AG09309 (cell line): Measurements from ENCODE around the gene ELF3.

Experiments used
- DNase-seq: peaks from one replicate; pipeline ENCODE4 v3.0.0-alpha.2; 2010; ENCODE audit warnings: low read depth
- H3K4me3 ChIP-seq: 2 replicates; pipeline ENCODE4 v1.5.1; 2011; ENCODE audit warnings: mild to moderate bottlenecking, low read depth, low read length, moderate library complexity; ENCODE audit not compliant: control insufficient read depth
- TF ChIP-seq, protein P1 (sequence below): IDR thresholded peaks from 2 replicates; pipeline ENCODE4 v1.5.1; 2011; ENCODE audit warnings: mild to moderate bottlenecking, low read depth, low read length, inconsistent platforms; ENCODE audit not compliant: insufficient read depth, control insufficient read depth; ENCODE audit errors: missing control alignments

ELF3 gene

DNA sequence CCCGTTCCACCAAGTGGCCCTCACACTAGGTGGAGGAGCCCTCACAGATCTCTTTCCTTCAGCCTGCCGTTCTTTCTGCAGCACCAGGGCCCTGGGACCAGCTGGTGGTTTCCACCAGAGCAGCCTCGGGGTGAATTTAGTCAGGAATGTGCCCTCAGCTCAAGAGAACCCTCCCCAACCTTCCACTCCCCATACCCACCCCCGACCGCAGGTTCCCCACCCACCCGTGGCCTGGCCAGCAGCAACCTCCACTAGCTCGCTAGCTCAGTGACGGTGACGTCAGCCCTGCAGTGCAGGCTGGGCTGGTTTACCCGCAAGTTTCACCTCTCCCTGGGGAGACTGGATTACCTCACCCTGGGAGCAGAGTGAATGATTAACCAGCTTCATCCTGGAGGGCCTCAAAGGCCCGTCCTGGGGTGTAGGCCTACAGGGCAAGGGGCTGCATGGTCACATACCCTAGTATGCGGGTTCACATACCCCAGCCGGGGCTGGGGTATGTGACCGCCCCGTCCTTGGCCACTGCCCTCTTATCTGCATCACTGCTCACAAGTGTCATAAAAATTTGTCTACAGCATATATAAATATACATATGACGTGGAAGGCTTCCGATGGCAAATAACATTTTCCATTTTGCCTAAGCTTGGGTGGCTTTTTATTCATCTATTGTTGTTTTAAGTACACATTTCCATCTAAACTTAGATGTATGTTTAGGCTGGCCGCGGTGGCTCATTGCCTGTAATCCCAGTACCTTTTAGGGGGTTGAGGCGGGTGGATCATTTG, 24.5 kb downstream of the ELF3 start:
- TF ChIP-seq, protein P1, sequence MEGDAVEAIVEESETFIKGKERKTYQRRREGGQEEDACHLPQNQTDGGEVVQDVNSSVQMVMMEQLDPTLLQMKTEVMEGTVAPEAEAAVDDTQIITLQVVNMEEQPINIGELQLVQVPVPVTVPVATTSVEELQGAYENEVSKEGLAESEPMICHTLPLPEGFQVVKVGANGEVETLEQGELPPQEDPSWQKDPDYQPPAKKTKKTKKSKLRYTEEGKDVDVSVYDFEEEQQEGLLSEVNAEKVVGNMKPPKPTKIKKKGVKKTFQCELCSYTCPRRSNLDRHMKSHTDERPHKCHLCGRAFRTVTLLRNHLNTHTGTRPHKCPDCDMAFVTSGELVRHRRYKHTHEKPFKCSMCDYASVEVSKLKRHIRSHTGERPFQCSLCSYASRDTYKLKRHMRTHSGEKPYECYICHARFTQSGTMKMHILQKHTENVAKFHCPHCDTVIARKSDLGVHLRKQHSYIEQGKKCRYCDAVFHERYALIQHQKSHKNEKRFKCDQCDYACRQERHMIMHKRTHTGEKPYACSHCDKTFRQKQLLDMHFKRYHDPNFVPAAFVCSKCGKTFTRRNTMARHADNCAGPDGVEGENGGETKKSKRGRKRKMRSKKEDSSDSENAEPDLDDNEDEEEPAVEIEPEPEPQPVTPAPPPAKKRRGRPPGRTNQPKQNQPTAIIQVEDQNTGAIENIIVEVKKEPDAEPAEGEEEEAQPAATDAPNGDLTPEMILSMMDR, result no peak
- DNase-seq, result peak; percentile 92
- no peak overlapping the region for H3K4me3 ChIP-seq

DNA sequence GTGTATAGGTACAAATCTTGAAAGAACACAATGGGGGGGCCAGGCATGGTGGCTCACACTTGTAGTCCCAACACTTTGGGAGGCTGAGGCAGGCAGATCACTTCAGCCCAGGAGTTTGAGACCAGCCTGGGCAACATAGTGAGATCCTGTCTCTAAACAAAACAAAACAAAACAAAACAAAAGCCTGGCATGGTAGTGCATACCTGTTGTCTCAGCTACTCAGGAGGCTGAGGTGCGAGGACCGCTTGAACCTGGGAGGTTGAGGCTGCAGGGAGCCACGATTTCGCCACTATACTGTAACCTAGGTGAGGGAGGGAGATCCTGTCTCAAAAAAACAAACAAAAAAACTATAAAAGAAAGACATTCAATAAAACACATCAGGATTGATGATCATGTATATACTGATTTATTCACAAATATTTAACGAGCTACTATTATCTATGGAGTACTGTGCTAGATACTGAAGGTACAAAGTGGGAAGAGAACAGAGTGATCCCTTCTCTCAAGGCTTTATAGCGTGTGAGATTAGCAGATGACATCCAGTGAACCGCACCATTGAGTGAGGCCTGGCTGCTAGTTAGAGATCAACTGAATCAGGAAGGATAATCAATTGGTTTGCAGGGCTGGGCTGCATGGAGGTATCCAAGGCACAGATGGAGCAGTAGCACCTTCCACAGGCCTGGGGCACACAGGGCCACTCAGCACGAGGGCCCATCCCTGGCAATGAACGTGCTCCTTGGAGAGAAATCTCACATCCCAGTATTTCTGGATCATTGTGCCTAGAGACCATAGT, 26.4 kb downstream of the ELF3 start:
- no peak overlapping the region for H3K4me3 ChIP-seq
- no peak for DNase-seq
- TF ChIP-seq, protein P1, result no peak

DNA sequence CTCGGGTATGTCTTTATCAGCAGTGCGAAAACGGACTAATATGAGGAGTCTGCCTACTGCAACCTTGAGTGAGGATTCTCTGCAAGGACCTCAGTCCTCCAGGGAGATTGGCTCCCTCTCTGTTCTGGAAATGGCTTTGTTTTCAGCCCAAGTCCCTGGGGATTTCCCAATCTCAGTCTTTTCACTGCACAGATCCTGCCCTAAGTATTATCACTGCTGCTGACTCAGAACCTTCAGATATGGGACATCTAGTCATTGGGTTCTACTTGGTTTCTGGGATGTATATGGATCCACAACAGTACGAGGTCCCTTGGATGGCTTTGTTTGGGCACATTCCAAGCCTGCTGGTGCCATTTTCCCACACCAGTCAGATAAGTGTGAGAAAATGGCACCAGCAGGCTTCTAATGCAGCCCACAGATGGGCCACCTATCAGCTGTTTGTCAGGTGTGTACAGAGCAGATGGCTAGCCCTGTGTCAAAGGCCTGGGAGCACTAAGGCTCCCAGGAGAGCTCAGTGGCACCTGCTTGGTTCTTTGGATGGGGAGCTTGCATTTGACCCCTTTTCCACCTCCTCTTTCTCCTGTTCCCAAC, 27.4 kb downstream of the ELF3 start:
- peak; percentile 14 for DNase-seq
- H3K4me3 ChIP-seq, result no peak overlapping the region
- TF ChIP-seq, protein P1, result no peak

DNA sequence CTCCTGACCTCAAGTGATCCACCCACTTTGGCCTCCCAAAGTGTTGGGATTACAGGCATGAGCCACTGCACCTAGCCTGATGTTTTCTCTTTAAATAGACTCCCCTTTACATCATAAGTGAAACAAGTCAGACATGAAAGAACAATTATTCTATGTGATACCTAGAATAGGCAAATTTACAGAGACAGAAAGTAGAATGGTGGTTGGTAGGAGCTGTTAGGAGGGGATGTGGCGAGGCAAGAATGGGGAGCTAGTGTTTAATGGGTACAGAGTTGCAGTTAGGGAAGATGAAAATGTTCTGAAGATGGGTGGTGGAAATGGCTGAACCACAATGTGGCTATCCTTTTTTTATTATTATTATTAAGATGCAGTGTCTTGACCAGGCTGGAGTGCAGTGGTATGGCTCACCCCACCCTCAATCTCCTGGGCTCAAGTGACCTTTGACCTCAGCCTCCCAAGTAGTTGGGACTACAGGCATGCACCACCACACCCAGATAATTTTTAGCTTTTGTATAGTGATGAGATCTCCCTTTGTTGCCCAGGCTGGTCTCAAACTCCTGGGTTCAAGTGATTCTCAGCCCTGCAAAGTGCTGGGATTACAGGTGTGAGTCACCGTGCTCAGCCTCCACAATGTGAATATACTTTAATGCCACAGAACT, 28.4 kb downstream of the ELF3 start:
- no peak overlapping the region for H3K4me3 ChIP-seq
- TF ChIP-seq, protein P1, result no peak
- no peak for DNase-seq

DNA sequence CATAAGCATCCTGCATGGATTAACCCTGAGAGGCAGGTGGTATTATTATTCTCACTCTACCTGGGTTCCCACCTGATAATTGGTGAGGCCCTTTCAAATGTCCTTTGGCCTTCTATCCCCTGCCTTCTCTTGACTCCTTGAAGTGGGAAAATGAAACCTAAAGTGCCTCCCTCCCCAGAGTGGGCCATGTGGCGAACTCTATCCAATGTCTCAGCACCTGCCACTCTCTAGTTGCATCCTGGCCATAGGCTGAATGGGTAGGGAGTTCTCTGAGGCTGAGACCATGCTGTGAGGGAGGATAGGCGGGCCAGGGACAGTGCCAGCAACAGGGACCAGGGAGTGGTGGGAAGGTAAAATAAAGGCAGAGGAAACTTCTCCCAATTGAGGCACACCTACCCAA, 35.3 kb downstream of the ELF3 start:
- DNase-seq, result no peak
- H3K4me3 ChIP-seq, result no peak overlapping the region
- TF ChIP-seq, protein P1, result no peak

DNA sequence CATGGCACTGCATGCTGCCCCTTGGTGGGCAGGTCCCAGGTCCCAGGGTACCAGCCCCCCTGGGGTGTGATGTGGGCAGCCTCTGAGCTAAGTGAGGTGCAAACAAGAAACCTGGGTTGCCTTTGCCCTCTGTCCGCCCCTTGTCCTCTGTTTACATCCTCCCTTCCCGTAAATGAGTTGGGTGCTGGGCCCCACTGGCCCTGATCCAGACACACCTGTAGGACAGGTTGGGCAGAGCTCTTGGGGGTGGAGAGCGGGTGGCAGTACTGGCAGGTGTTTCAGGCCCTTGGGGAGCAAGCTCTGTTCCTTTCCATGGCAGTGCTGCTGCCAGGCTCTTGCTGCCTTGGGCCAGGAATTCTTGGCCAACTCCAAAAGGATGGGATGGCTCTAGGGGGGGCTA, 35.8 kb downstream of the ELF3 start:
- no peak overlapping the region for H3K4me3 ChIP-seq
- TF ChIP-seq, protein P1, result no peak
- no peak for DNase-seq
